K562 (cell line): Measurements from ENCODE around the gene TCF15. TPM values are rescaled to one million over a fixed set of nuclear protein-coding genes. Genes with fewer than 3 reads are reported as not detected.
A peak's percentile ranks its signal among the peaks of the same experiment; 100 is the strongest.

Experiments used
- ATAC-seq: fragments of 200-7000 bp; cut with Tn5 transposase; 3 replicates; pipeline ENCODE4 v1.9.1; 2020; ENCODE audit warnings: moderate library complexity
- BruUV-seq: library from RNA; stranded (reverse); fragments of 400-500 nt; replicated peaks from 2 replicates; lab custom pipeline; 2021; lab: Mats Ljungman, UMichigan
- CTCF ChIA-PET: fragments of 300-600 bp; formaldehyde crosslinking; extraction: SDS; loops from one replicate; lab custom pipeline; 2021; ENCODE audit warnings: low intra/inter-chr PET ratio; lab: Yijun Ruan, JAX
- POLR2A ChIA-PET: fragments of 300-600, 350-650 bp; sonication (Branson Sonifier 250); formaldehyde crosslinking; extraction: SDS; loops from one replicate; lab custom pipeline; 2021; ENCODE audit warnings: antibody characterized with exemption, inconsistent platforms; lab: Yijun Ruan, JAX
- DNase-seq, 4 experiments: peaks; one replicate each; pipeline versions ENCODE4 v3.0.0 to v3.0.0-alpha.2; 2011 to 2018; ENCODE audit warnings: low spot score in 3 of 4, mixed read lengths in 3 of 4; ENCODE audit errors: extremely low read depth in 1 of 4
- FAIRE-seq: peaks from 2 replicates; lab custom pipeline; 2011; peaks lifted over from hg19 to GRCh38; lab: Jason Lieb, UNC
- H2AFZ ChIP-seq: 2 replicates; pipeline ENCODE4 v1.6.0; 2011; ENCODE audit warnings: low read depth, low read length, control low read depth, inconsistent platforms
- H3K27ac ChIP-seq: fragments of 200-600 bp; 3 replicates; pipeline ENCODE4 v1.8.0; 2011; ENCODE audit warnings: low read depth, mild to moderate bottlenecking, control low read depth, inconsistent platforms, low read length, moderate library complexity, mixed read lengths; ENCODE audit errors: extremely low read depth
- H3K27me3 ChIP-seq, 2 experiments: fragments of 300-600 bp in 1 of 2; 2 replicates in 1 of 2; 3 replicates in 1 of 2; pipeline versions ENCODE4 v1.6.0 to v1.8.0; 2011; ENCODE audit warnings: inconsistent platforms in 2 of 2, low read length in 2 of 2, mild to moderate bottlenecking in 1 of 2, mixed read lengths in 1 of 2, moderate library complexity in 1 of 2; ENCODE audit not compliant: control insufficient read depth in 2 of 2, insufficient read depth in 2 of 2
- H3K36me3 ChIP-seq: fragments of 300-600 bp; 3 replicates; pipeline ENCODE4 v1.8.0; 2011; ENCODE audit warnings: mild to moderate bottlenecking, low read length, inconsistent platforms; ENCODE audit not compliant: control insufficient read depth, insufficient read depth
- H3K4me1 ChIP-seq, 2 experiments: fragments of 200-600 bp in 1 of 2; replicated peaks in 1 of 2; 2 replicates in 1 of 2; 3 replicates in 1 of 2; pipeline versions ENCODE4 v1.5.1 to v1.8.0; 2011; ENCODE audit warnings: inconsistent platforms in 2 of 2, low read length in 2 of 2, mild to moderate bottlenecking in 1 of 2, mixed read lengths in 1 of 2, moderate library complexity in 1 of 2; ENCODE audit not compliant: control insufficient read depth in 2 of 2, insufficient read depth in 2 of 2
- H3K4me2 ChIP-seq: 2 replicates; pipeline ENCODE4 v1.6.1; 2011; ENCODE audit warnings: low read length, control low read depth, inconsistent platforms, mixed read lengths; ENCODE audit not compliant: insufficient read depth
- H3K4me3 ChIP-seq: fragments of 200-600 bp; sonication (generic), shearing (Covaris generic); 2 replicates; pipeline ENCODE4 v1.5.1; 2016; ENCODE audit warnings: control low read depth, inconsistent platforms
- H3K79me2 ChIP-seq: fragments of 200-600 bp; 3 replicates; pipeline ENCODE4 v1.8.0; 2011; ENCODE audit warnings: low read length, inconsistent platforms; ENCODE audit not compliant: control insufficient read depth, insufficient read depth
- H3K9ac ChIP-seq, 2 experiments: 2 replicates each; pipeline versions ENCODE4 v1.6.0 to v1.6.1; 2011; ENCODE audit warnings: low read depth in 2 of 2, low read length in 2 of 2, control low read depth in 1 of 2, inconsistent platforms in 1 of 2, mild to moderate bottlenecking in 1 of 2, mixed read lengths in 1 of 2; ENCODE audit not compliant: insufficient read depth in 1 of 2
- H3K9me1 ChIP-seq: one replicate; pipeline ENCODE4 v1.6.0; 2011; ENCODE audit warnings: inconsistent platforms, mild to moderate bottlenecking, low read length, moderate library complexity; ENCODE audit not compliant: control insufficient read depth, insufficient read depth
- H3K9me3 ChIP-seq: replicated peaks from 2 replicates; pipeline ENCODE4 v1.5.1; 2011; ENCODE audit warnings: low read depth, low read length, inconsistent platforms; ENCODE audit not compliant: control insufficient read depth, insufficient read depth
- H4K20me1 ChIP-seq: replicated peaks from 2 replicates; pipeline ENCODE4 v1.6.1; 2011; ENCODE audit warnings: low read length, inconsistent platforms, mixed read lengths; ENCODE audit not compliant: control insufficient read depth, insufficient read depth
- EGR1 ChIP-seq: fragments of 450-650 bp; conservative IDR thresholded peaks from 2 replicates; pipeline ENCODE4 v1.6.1; 2017; ENCODE audit warnings: mild to moderate bottlenecking
- SRF ChIP-seq, 2 experiments: fragments of 250-450, 450-650 bp in 1 of 2; sonication (Bioruptor Pico) in 1 of 2; sonication (generic) in 1 of 2; formaldehyde crosslinking; IDR thresholded peaks; 2 replicates each; pipeline versions ENCODE4 v1.5.0 to v1.5.1; 2020 to 2022; ENCODE audit warnings: mild to moderate bottlenecking in 1 of 2, missing genetic modification reagents in 1 of 2
- ZNF75A ChIP-seq: fragments of 450-650 bp; formaldehyde crosslinking; IDR thresholded peaks from 2 replicates; pipeline ENCODE4 v1.4.0; 2020; ENCODE audit warnings: mild to moderate bottlenecking
- WGBS: fragments of 100-300 bp; shearing (Covaris generic); methylation state at CpG from one replicate; pipeline ENCODE4 v1.1.6; 2016; ENCODE audit warnings: low coverage, mixed read lengths; ENCODE audit not compliant: insufficient coverage; ENCODE audit errors: missing lambda C conversion rate; 5-methylcytosine and 5-hydroxymethylcytosine counted together
- in situ Hi-C: fragments of 300-500 bp; cut with MboI; formaldehyde crosslinking; loops from 4 replicates; pipeline ENCODE4 v1.15.0; 2018; ENCODE audit warnings: inconsistent platforms, mixed read lengths
- intact Hi-C: fragments of 100-400 bp; cut with micrococcal nuclease; formaldehyde crosslinking; loops from 2 replicates; pipeline ENCODE4 v1.14.2; 2022
- polyA plus RNA-seq, 8 experiments: library from polyadenylated mRNA; depleted of rRNA in 4 of 8; stranded (reverse) in 5 of 8; unstranded in 3 of 8; fragments of >200 nt; fragmentation: Nextera tagmentation in 2 of 8; fragmentation: Illumina TruSeq in 1 of 8; extraction: Ambion mirVana in 2 of 8; extraction: Trizol in 1 of 8; gene quantifications; 2 replicates each; pipeline versions ENCODE4 v1.2.1 to v1.2.3, GENCODE V29; 2011 to 2014; ENCODE audit warnings: inconsistent platforms in 1 of 8, missing spikeins in 1 of 8
- total RNA-seq, 7 experiments: library from RNA; depleted of rRNA in 6 of 7; stranded (reverse); fragments of >200 nt in 6 of 7; fragmentation: Illumina TruSeq in 2 of 7; extraction: Trizol in 2 of 7; gene quantifications; 2 replicates each; pipeline versions ENCODE4 v1.2.1 to v1.2.3, GENCODE V29; 2011 to 2021; ENCODE audit warnings: low replicate concordance in 1 of 7
- TF ChIP-seq, protein P1 (sequence below): sonication (generic); formaldehyde crosslinking; IDR thresholded peaks from 2 replicates; pipeline ENCODE4 v1.8.1; 2023; ENCODE audit warnings: mild to moderate bottlenecking, missing genetic modification reagents
- TF ChIP-seq, protein P2 (sequence below): sonication (generic); formaldehyde crosslinking; IDR thresholded peaks from 2 replicates; pipeline ENCODE4 v1.5.0; 2020; ENCODE audit warnings: missing genetic modification reagents
- TF ChIP-seq, protein P3 (sequence below): fragments of 250-450 bp; sonication (Bioruptor Pico); IDR thresholded peaks from 2 replicates; pipeline ENCODE4 v1.8.0; 2022; ENCODE audit warnings: inconsistent platforms, mild to moderate bottlenecking, moderate library complexity, borderline replicate concordance
- TF ChIP-seq, protein P4 (sequence below): fragments of 450-650 bp; formaldehyde crosslinking; conservative IDR thresholded peaks from 2 replicates; pipeline ENCODE4 v1.4.0; 2022; ENCODE audit warnings: mild to moderate bottlenecking, missing genetic modification characterization

The TCF15 gene
- total and polyA plus RNA-seq, 9 of the 15 experiments (the other 6 are each of a cell fraction or from before 2014, with no cell fraction given): 0.04 to 5.0 (median 1.2) TPM

DNA sequence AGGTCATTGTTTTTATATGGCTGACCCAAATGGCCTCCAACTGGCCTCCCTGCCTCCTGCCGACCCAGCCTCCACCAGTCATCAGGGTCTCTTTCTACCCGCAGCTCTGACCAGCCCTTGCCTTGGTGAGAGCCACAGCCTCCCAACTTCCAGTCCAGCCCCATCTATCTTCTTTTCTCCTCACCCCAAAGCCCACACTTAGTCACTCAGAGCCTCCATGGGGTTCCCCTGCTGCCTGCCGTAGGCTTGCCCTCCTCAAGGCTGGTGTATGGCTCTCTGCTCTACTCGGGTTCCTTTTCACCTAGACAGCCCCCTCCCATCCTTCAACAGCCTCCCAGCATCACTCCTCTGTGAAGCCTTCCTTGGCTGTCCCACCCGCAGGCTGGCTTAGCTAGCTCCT, 18.2 kb downstream of the TCF15 start:
- DNase-seq (no peak), ATAC-seq (no peak), FAIRE-seq (no peak)
- BruUV-seq: no TSS peak
- H3K27ac ChIP-seq: no peak overlapping the region
- no peak for TF ChIP-seq SRF (CRISPR knock-in tag; IDR thresholded peaks at IDR 0.05)
- ChIA-PET POLR2A (no interaction called here), CTCF (no interaction called here)
- 24% methylated on average over 5 of the region's 5 CpGs for WGBS
- no peak overlapping the region for H3K4me2 ChIP-seq
- H3K4me1 ChIP-seq: peaks cover 5% of the 10 kb centered on the region in 2 experiments; a peak in 3 of 5 replicates
- H2AFZ ChIP-seq: no peak overlapping the region
- no peak overlapping the region for H3K4me3 ChIP-seq
- no peaks in the 10 kb centered on the region for H3K9me1 ChIP-seq
- no peaks in the 10 kb centered on the region for H3K36me3 ChIP-seq
- intact Hi-C loops: no loop called here
- H3K79me2 ChIP-seq: no peaks in the 10 kb centered on the region
- in situ Hi-C loops: no loop called here
- no peaks in the 10 kb centered on the region for H4K20me1 ChIP-seq
- H3K9ac ChIP-seq: no peak overlapping the region; a peak in 1 of 4 replicates
- H3K27me3 ChIP-seq: peaks cover 0 to 5% of the 10 kb centered on the region in 2 experiments; a peak in 2 of 5 replicates
- no peaks in the 10 kb centered on the region for H3K9me3 ChIP-seq

DNA sequence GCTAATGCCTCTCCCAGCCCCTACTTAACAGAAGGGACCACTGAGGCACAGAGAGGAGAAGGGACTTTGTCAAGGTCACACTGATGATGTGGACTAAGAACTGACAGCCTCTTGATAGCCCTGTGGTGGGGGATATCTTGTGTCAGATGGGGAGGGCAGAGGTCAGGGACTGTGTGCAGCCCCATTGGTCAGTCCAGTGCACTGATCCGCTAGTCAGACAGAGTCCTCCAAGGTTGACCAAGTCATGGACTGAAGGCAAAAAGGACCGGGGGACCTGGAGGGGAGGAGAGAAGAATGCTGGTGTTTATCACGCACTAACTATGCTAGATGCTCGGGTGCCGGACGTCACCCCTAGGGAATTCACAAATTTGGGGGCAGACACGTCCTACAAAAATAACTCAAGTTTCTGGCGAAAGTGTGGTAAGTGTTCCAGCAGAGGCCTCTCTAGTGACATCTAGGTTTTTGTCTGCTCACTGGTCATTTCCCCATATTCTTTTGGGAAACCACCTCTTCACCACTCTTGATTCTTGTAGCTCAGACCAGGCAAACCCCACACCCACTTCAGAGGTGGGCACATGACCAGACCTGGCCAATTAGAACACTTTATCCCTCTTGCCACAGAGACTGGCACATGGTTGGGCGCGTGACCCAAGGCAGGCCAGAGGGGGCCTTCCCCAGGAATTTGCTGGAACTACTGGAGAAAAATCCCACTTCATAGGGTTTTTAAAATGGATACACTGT, 21.0 kb downstream of the TCF15 start:
- DNase-seq: no peak
- BruUV-seq: no TSS peak
- Histone ChIP-seq H3K9me1 (no peaks in the 10 kb centered on the region), H3K4me3 (no peak overlapping the region), H2AFZ (peak overlapping the region; percentile 51), H3K4me2 (no peak overlapping the region), H3K36me3 (no peaks in the 10 kb centered on the region), H3K4me1 (peaks cover 0 to 5% of the 10 kb centered on the region in 2 experiments; a peak in 2 of 5 replicates), H3K9ac (peak overlapping the region in 1 of 2 experiments; percentile 26; a peak in 1 of 4 replicates), H3K79me2 (no peaks in the 10 kb centered on the region), H3K27me3 (peaks cover 0 to 5% of the 10 kb centered on the region in 2 experiments; a peak in 2 of 5 replicates), H3K27ac (no peak overlapping the region), H3K9me3 (no peaks in the 10 kb centered on the region; the same call in 1 of the 2 replicates), H4K20me1 (no peaks in the 10 kb centered on the region)
- ChIA-PET CTCF (no interaction called here), POLR2A (no interaction called here)
- intact Hi-C loops (no loop called here), in situ Hi-C loops (no loop called here)
- peak; percentile 60 for ATAC-seq
- FAIRE-seq: no peak
- WGBS: 41% methylated on average over 9 of the region's 10 CpGs
- TF ChIP-seq, protein P1, sequence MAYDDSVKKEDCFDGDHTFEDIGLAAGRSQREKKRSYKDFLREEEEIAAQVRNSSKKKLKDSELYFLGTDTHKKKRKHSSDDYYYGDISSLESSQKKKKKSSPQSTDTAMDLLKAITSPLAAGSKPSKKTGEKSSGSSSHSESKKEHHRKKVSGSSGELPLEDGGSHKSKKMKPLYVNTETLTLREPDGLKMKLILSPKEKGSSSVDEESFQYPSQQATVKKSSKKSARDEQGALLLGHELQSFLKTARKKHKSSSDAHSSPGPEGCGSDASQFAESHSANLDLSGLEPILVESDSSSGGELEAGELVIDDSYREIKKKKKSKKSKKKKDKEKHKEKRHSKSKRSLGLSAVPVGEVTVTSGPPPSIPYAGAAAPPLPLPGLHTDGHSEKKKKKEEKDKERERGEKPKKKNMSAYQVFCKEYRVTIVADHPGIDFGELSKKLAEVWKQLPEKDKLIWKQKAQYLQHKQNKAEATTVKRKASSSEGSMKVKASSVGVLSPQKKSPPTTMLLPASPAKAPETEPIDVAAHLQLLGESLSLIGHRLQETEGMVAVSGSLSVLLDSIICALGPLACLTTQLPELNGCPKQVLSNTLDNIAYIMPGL (CRISPR knock-in tag): no peak
- TF ChIP-seq EGR1: no peak
- TF ChIP-seq, protein P2, sequence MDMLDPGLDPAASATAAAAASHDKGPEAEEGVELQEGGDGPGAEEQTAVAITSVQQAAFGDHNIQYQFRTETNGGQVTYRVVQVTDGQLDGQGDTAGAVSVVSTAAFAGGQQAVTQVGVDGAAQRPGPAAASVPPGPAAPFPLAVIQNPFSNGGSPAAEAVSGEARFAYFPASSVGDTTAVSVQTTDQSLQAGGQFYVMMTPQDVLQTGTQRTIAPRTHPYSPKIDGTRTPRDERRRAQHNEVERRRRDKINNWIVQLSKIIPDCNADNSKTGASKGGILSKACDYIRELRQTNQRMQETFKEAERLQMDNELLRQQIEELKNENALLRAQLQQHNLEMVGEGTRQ: peak; percentile 23; the same call in 1 of the 2 replicates
- TF ChIP-seq, protein P3, sequence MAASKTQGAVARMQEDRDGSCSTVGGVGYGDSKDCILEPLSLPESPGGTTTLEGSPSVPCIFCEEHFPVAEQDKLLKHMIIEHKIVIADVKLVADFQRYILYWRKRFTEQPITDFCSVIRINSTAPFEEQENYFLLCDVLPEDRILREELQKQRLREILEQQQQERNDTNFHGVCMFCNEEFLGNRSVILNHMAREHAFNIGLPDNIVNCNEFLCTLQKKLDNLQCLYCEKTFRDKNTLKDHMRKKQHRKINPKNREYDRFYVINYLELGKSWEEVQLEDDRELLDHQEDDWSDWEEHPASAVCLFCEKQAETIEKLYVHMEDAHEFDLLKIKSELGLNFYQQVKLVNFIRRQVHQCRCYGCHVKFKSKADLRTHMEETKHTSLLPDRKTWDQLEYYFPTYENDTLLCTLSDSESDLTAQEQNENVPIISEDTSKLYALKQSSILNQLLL (CRISPR knock-in tag): no peak
- TF ChIP-seq ZNF75A: no peak
- TF ChIP-seq, protein P4, sequence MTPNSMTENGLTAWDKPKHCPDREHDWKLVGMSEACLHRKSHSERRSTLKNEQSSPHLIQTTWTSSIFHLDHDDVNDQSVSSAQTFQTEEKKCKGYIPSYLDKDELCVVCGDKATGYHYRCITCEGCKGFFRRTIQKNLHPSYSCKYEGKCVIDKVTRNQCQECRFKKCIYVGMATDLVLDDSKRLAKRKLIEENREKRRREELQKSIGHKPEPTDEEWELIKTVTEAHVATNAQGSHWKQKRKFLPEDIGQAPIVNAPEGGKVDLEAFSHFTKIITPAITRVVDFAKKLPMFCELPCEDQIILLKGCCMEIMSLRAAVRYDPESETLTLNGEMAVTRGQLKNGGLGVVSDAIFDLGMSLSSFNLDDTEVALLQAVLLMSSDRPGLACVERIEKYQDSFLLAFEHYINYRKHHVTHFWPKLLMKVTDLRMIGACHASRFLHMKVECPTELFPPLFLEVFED (CRISPR knock-in tag): no peak
